ENCODE results near the gene BMP7. TPM values are rescaled to one million over a fixed set of nuclear protein-coding genes. Genes with fewer than 3 reads are reported as not detected.

BMP7 gene
- total and polyA plus RNA-seq, 7 donors = 0.03 TPM; not detected in 5

DNA sequence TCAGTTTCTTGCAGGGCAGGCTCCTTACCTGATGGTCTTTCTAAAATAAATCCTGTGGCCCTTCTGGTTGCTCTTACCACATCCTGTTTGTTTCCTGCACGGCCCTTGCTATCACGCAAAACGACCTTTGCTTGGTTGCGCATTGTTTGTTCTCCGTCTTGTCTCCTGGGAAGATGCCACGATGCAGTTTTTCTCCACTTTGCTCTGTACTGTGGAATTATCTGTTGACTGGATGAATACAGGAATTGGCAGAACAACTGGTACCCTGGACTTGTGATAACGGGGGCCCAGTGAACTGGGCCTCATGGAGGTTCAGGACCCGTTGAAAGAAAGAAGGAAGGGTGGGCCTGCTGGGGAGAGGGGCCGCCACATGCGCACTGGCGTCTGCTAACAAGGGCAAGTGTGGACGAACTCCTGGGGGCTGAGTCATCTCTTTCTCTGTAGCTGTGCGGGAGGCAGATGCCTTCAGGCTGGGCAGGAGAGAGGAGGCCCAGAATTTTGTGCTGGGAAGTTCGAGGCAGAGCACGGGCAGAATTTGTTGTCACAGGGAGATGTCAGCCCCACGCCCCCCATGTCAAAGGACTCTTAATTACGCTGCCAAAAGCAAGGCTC lies 139.9 kb downstream of the BMP7 start:
- ATAC-seq = no peak
- WGBS, 3 donors = 66 to 73% (median 70%) methylated on average over 17 of the region's 17 CpGs
- H3K27me3 ChIP-seq (ENCODE audit: insufficient read depth in 3 of 3, low read length in 2 of 3) = peaks cover 0 to 2% (median 0%) of the 10 kb centered on the region in 3 donors

DNA sequence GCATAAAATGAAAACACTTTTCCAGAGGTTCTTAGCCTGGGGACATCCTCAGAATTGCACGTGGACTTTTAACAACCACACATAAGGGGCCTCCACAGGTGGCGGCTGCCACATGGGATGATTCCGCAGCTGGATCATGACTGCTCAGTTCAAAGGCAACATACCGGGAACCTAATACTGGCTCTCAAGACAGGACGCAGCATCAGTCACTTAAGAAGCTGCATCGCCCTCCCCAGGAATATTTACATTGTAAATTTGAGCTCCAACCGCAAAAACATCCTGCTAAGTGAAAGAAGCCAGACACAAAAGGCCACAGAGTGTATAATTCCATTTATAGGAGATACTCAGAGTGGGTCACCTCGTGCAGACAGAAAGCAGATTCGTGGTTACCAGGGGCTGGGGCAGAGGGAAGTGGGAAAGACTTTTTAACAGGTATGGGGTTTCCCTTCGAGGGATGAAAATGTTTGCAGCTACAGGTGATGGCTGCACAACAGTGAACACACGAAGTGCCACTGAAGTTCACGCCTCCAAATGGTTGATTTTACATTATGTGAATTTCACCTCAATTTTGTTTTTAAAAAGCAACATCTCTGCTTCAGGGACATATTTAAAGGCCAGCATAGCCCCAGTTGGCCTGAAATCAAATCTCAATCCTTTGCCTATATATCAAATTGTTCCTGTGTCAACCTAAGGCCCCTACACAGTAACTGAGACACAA lies 141.5 kb downstream of the BMP7 start:
- H3K36me3 ChIP-seq (ENCODE audit: insufficient read depth in 1 of 2, low read depth in 1 of 2) = no peaks in the 10 kb centered on the region
- 51 to 61% (median 60%) methylated on average over 12 of the region's 12 CpGs for WGBS, 3 donors
- H3K27me3 ChIP-seq (ENCODE audit: insufficient read depth in 3 of 3, low read length in 2 of 3) = peaks cover 0 to 2% (median 0%) of the 10 kb centered on the region in 3 donors
- ATAC-seq = no peak
- H3K27ac ChIP-seq = no peak overlapping the region
- H3K4me3 ChIP-seq = no peak overlapping the region
- no peaks in the 10 kb centered on the region for H3K9me3 ChIP-seq
- DNase-seq = no peak
- H3K4me1 ChIP-seq = no peaks in the 10 kb centered on the region
- intact Hi-C loops (cut with DNase I) = loop anchor here in 1 of 2 donors (10.0 kb wide), 1 partner anchor 60 kb away; no protein-coding TSS in a partner anchor
- TF ChIP-seq, protein P1, sequence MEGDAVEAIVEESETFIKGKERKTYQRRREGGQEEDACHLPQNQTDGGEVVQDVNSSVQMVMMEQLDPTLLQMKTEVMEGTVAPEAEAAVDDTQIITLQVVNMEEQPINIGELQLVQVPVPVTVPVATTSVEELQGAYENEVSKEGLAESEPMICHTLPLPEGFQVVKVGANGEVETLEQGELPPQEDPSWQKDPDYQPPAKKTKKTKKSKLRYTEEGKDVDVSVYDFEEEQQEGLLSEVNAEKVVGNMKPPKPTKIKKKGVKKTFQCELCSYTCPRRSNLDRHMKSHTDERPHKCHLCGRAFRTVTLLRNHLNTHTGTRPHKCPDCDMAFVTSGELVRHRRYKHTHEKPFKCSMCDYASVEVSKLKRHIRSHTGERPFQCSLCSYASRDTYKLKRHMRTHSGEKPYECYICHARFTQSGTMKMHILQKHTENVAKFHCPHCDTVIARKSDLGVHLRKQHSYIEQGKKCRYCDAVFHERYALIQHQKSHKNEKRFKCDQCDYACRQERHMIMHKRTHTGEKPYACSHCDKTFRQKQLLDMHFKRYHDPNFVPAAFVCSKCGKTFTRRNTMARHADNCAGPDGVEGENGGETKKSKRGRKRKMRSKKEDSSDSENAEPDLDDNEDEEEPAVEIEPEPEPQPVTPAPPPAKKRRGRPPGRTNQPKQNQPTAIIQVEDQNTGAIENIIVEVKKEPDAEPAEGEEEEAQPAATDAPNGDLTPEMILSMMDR (IDR thresholded peaks at IDR 0.05) = no peak

More for the DNA sequence above, 139.9 kb downstream of the BMP7 start:
- TF ChIP-seq, protein P1 (IDR thresholded peaks at IDR 0.05) = no peak
- intact Hi-C loops (cut with DNase I) = loop anchor here in 1 of 2 donors (10.0 kb wide), 1 partner anchor 58 kb away; no protein-coding TSS in a partner anchor
- no peak for DNase-seq
- no peaks in the 10 kb centered on the region for H3K4me1 ChIP-seq
- no peak overlapping the region for H3K27ac ChIP-seq
- H3K36me3 ChIP-seq (ENCODE audit: insufficient read depth in 1 of 2, low read depth in 1 of 2) = no peaks in the 10 kb centered on the region
- H3K4me3 ChIP-seq = no peak overlapping the region
- H3K9me3 ChIP-seq = no peaks in the 10 kb centered on the region

DNA sequence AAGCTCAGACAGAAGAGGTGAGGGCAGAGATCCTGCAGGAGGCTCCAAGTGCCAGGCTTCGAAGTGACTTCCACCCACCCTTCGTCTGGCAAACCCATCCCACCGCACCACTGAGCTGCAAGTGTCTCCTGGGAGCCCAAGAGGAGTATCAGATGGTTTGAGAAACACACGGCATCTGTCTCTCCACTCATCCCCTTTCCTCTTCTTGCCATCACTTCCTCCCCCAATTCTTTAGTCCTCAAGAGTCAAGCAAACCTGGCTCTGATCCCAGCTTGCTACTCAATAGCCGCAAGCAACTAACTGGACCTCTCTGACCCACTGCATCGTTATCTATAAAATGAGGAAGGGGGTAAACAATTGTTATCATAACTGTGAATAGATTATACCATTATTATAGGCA lies 142.1 kb downstream of the BMP7 start:
- Histone ChIP-seq H3K4me3 (no peak overlapping the region), H3K9me3 (no peaks in the 10 kb centered on the region), H3K36me3 (ENCODE audit: insufficient read depth in 1 of 2, low read depth in 1 of 2) (no peaks in the 10 kb centered on the region), H3K27me3 (ENCODE audit: insufficient read depth in 3 of 3, low read length in 2 of 3) (peaks cover 0 to 4% (median 0%) of the 10 kb centered on the region in 3 donors), H3K4me1 (no peaks in the 10 kb centered on the region), H3K27ac (no peak overlapping the region)
- TF ChIP-seq, protein P1 (IDR thresholded peaks at IDR 0.05) = no peak
- intact Hi-C loops (cut with DNase I) = loop anchor here in 1 of 2 donors (10.0 kb wide), 1 partner anchor 60 kb away; no protein-coding TSS in a partner anchor
- WGBS, 3 donors = 68 to 69% (median 68%) methylated on average over 6 of the region's 6 CpGs
- ATAC-seq = no peak
- DNase-seq = no peak

DNA sequence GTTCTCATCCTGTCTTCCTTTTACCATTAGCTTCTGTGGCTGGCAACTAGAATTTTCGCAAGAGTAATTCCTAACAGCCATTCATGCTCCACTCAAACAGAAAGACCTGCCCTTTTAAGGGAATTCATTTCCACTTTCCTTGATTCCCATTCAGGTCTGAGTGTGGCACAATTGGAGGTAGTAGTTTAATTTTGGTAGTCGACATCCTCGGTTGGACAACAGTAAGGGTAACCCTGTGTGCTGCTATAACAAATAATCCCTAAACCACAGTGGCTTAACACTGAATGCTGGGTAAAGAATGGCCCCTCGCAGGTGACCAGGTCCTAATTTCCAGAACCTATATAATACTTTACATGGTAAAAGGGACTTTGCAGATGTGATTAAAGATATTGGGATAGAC lies 142.9 kb downstream of the BMP7 start:
- no peak overlapping the region for H3K4me3 ChIP-seq
- ATAC-seq = no peak
- TF ChIP-seq, protein P1 (IDR thresholded peaks at IDR 0.05) = no peak
- H3K9me3 ChIP-seq = no peaks in the 10 kb centered on the region
- H3K4me1 ChIP-seq = no peaks in the 10 kb centered on the region
- peaks cover 0 to 4% (median 0%) of the 10 kb centered on the region in 3 donors for H3K27me3 ChIP-seq (ENCODE audit: insufficient read depth in 3 of 3, low read length in 2 of 3)
- intact Hi-C loops (cut with DNase I) = loop anchor here in 1 of 2 donors (10.0 kb wide), 1 partner anchor 61 kb away; no protein-coding TSS in a partner anchor
- H3K36me3 ChIP-seq (ENCODE audit: insufficient read depth in 1 of 2, low read depth in 1 of 2) = no peaks in the 10 kb centered on the region
- H3K27ac ChIP-seq = no peak overlapping the region
- 94 to 96% (median 95%) methylated on average over 4 of the region's 4 CpGs for WGBS, 3 donors
- no peak for DNase-seq
